LNCAP (cell line): ENCODE results near the gene TMEM263.

Experiments used
- CTCF ChIP-seq: fragments of 450-650 bp; IDR thresholded peaks from 2 replicates; pipeline ENCODE4 v1.5.1; 2017; ENCODE audit warnings: mild to moderate bottlenecking

TMEM263 gene

GRCh38 chr12:106955377-106956047, at the start of gene TMEM263:
TMEM263 (plus strand) TSS chr12:106955907; CDS start chr12:106967117, 11,210 bp downstream.
- no peak for TF ChIP-seq CTCF

- TF ChIP-seq CTCF, result no peak
Observed at GRCh38 chr12:106906715-106907114, 49.0 kb upstream of the TMEM263 start.

- peak; percentile 27 for TF ChIP-seq CTCF
Observed at GRCh38 chr12:106907411-106907810, 48.3 kb upstream of the TMEM263 start.

GRCh38 chr12:106907846-106908245, 47.9 kb upstream of the TMEM263 start:
- TF ChIP-seq CTCF, result no peak

GRCh38 chr12:106908561-106908960, 47.1 kb upstream of the TMEM263 start:
- TF ChIP-seq CTCF, result no peak

- no peak for TF ChIP-seq CTCF
Observed at GRCh38 chr12:106910202-106910601, 45.5 kb upstream of the TMEM263 start.

- TF ChIP-seq CTCF, result no peak
Observed at GRCh38 chr12:106911581-106911980, 44.1 kb upstream of the TMEM263 start.

- no peak for TF ChIP-seq CTCF
Observed at GRCh38 chr12:106913456-106913855, 42.3 kb upstream of the TMEM263 start.
